ENCODE measurements around the gene LRIT1. TPM values are rescaled to one million over a fixed set of nuclear protein-coding genes. Genes with fewer than 3 reads are reported as not detected.

LRIT1 gene
- total RNA-seq, 1 experiment from 2014 or later, result not detected

DNA sequence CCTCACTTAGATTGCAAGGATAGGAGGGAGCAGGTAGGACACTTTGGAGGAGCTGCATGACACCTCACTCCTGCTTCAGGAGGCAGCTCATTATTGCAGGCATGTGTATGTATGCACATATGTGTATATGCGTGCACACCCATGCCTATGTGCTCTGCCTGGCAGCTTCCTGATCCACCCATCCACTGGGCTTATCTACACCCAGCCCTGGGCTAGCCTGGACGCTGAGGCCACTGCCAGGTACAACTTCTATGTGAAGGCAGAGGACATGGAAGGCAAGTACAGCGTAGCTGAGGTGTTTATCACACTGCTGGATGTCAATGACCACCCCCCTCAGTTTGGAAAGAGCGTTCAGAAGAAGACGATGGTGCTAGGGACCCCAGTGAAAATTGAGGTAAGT lies 29.3 kb downstream of the LRIT1 start (continued):
- TF ChIP-seq, protein P1, sequence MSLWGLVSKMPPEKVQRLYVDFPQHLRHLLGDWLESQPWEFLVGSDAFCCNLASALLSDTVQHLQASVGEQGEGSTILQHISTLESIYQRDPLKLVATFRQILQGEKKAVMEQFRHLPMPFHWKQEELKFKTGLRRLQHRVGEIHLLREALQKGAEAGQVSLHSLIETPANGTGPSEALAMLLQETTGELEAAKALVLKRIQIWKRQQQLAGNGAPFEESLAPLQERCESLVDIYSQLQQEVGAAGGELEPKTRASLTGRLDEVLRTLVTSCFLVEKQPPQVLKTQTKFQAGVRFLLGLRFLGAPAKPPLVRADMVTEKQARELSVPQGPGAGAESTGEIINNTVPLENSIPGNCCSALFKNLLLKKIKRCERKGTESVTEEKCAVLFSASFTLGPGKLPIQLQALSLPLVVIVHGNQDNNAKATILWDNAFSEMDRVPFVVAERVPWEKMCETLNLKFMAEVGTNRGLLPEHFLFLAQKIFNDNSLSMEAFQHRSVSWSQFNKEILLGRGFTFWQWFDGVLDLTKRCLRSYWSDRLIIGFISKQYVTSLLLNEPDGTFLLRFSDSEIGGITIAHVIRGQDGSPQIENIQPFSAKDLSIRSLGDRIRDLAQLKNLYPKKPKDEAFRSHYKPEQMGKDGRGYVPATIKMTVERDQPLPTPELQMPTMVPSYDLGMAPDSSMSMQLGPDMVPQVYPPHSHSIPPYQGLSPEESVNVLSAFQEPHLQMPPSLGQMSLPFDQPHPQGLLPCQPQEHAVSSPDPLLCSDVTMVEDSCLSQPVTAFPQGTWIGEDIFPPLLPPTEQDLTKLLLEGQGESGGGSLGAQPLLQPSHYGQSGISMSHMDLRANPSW (CRISPR knock-in tag; conservative IDR thresholded peaks at IDR 0.05; ENCODE audit: low read depth), result no peak

DNA sequence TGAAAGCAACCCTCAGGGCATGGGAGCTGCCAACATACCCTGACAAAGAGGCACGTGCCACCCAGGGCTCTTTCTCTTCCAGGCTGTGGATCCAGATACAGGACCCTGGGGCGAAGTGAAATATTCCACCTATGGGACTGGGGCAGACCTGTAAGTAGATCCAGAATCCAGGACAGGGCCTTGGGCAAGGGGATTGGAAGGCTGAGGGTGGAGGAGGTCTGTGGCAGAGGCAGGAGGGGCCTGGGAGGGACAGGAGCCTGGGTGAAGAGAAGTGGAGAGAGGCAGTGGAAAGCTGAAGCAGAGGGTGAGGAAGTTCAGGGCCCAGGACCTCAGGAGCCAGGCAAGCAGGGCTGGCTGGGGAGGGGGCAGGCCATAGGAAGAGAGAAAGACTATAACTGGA lies 29.8 kb downstream of the LRIT1 start:
- H3K4me1 Mint-ChIP-seq, result peaks cover 4% of the 10 kb centered on the region; the same call in 1 of the 2 replicates
- H3K4me3 Mint-ChIP-seq, result no peak overlapping the region
- ATAC-seq, result no peak
- CTCF ChIA-PET, result interaction anchor here (0.8 to 3.3 kb wide), 3 partner anchors 25 to 63 kb away, joined by 4 to 15 read pairs (median 7); no protein-coding TSS in a partner anchor
- H3K36me3 Mint-ChIP-seq, result no peaks in the 10 kb centered on the region
- TF ChIP-seq ZNF263 (CRISPR knock-in tag; IDR thresholded peaks at IDR 0.05; ENCODE audit: low read depth) (no peak), ZNF219 (CRISPR knock-in tag; IDR thresholded peaks at IDR 0.05; ENCODE audit: borderline replicate concordance) (no peak), TCF7 (CRISPR knock-in tag; IDR thresholded peaks at IDR 0.05; ENCODE audit: low read depth) (no peak), SP1 (CRISPR knock-in tag; conservative IDR thresholded peaks at IDR 0.05) (no peak), GABPB1 (CRISPR knock-in tag; IDR thresholded peaks at IDR 0.05) (no peak), ETV6 (CRISPR knock-in tag; IDR thresholded peaks at IDR 0.05) (no peak), IRF2 (CRISPR knock-in tag; IDR thresholded peaks at IDR 0.05; ENCODE audit: borderline replicate concordance, low read depth) (no peak), ZBTB21 (CRISPR knock-in tag; IDR thresholded peaks at IDR 0.05; ENCODE audit: borderline replicate concordance) (no peak), SMAD4 (CRISPR knock-in tag; IDR thresholded peaks at IDR 0.05) (no peak), HMGA2 (CRISPR knock-in tag; IDR thresholded peaks at IDR 0.05) (no peak), PRRX2 (CRISPR knock-in tag; IDR thresholded peaks at IDR 0.05) (no peak), ZNF138 (CRISPR knock-in tag; conservative IDR thresholded peaks at IDR 0.05) (no peak), JUN (CRISPR knock-in tag; IDR thresholded peaks at IDR 0.05) (no peak), SMAD3 (CRISPR knock-in tag; IDR thresholded peaks at IDR 0.05; ENCODE audit: borderline replicate concordance) (no peak)
- TF ChIP-seq, protein P2, sequence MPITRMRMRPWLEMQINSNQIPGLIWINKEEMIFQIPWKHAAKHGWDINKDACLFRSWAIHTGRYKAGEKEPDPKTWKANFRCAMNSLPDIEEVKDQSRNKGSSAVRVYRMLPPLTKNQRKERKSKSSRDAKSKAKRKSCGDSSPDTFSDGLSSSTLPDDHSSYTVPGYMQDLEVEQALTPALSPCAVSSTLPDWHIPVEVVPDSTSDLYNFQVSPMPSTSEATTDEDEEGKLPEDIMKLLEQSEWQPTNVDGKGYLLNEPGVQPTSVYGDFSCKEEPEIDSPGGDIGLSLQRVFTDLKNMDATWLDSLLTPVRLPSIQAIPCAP (CRISPR knock-in tag; IDR thresholded peaks at IDR 0.05), result no peak
- TF ChIP-seq, protein P3, sequence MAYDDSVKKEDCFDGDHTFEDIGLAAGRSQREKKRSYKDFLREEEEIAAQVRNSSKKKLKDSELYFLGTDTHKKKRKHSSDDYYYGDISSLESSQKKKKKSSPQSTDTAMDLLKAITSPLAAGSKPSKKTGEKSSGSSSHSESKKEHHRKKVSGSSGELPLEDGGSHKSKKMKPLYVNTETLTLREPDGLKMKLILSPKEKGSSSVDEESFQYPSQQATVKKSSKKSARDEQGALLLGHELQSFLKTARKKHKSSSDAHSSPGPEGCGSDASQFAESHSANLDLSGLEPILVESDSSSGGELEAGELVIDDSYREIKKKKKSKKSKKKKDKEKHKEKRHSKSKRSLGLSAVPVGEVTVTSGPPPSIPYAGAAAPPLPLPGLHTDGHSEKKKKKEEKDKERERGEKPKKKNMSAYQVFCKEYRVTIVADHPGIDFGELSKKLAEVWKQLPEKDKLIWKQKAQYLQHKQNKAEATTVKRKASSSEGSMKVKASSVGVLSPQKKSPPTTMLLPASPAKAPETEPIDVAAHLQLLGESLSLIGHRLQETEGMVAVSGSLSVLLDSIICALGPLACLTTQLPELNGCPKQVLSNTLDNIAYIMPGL (CRISPR knock-in tag; IDR thresholded peaks at IDR 0.05), result no peak
- TF ChIP-seq, protein P4, sequence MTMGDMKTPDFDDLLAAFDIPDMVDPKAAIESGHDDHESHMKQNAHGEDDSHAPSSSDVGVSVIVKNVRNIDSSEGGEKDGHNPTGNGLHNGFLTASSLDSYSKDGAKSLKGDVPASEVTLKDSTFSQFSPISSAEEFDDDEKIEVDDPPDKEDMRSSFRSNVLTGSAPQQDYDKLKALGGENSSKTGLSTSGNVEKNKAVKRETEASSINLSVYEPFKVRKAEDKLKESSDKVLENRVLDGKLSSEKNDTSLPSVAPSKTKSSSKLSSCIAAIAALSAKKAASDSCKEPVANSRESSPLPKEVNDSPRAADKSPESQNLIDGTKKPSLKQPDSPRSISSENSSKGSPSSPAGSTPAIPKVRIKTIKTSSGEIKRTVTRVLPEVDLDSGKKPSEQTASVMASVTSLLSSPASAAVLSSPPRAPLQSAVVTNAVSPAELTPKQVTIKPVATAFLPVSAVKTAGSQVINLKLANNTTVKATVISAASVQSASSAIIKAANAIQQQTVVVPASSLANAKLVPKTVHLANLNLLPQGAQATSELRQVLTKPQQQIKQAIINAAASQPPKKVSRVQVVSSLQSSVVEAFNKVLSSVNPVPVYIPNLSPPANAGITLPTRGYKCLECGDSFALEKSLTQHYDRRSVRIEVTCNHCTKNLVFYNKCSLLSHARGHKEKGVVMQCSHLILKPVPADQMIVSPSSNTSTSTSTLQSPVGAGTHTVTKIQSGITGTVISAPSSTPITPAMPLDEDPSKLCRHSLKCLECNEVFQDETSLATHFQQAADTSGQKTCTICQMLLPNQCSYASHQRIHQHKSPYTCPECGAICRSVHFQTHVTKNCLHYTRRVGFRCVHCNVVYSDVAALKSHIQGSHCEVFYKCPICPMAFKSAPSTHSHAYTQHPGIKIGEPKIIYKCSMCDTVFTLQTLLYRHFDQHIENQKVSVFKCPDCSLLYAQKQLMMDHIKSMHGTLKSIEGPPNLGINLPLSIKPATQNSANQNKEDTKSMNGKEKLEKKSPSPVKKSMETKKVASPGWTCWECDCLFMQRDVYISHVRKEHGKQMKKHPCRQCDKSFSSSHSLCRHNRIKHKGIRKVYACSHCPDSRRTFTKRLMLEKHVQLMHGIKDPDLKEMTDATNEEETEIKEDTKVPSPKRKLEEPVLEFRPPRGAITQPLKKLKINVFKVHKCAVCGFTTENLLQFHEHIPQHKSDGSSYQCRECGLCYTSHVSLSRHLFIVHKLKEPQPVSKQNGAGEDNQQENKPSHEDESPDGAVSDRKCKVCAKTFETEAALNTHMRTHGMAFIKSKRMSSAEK (CRISPR knock-in tag; IDR thresholded peaks at IDR 0.05; ENCODE audit: borderline replicate concordance), result no peak
- TF ChIP-seq, protein P5, sequence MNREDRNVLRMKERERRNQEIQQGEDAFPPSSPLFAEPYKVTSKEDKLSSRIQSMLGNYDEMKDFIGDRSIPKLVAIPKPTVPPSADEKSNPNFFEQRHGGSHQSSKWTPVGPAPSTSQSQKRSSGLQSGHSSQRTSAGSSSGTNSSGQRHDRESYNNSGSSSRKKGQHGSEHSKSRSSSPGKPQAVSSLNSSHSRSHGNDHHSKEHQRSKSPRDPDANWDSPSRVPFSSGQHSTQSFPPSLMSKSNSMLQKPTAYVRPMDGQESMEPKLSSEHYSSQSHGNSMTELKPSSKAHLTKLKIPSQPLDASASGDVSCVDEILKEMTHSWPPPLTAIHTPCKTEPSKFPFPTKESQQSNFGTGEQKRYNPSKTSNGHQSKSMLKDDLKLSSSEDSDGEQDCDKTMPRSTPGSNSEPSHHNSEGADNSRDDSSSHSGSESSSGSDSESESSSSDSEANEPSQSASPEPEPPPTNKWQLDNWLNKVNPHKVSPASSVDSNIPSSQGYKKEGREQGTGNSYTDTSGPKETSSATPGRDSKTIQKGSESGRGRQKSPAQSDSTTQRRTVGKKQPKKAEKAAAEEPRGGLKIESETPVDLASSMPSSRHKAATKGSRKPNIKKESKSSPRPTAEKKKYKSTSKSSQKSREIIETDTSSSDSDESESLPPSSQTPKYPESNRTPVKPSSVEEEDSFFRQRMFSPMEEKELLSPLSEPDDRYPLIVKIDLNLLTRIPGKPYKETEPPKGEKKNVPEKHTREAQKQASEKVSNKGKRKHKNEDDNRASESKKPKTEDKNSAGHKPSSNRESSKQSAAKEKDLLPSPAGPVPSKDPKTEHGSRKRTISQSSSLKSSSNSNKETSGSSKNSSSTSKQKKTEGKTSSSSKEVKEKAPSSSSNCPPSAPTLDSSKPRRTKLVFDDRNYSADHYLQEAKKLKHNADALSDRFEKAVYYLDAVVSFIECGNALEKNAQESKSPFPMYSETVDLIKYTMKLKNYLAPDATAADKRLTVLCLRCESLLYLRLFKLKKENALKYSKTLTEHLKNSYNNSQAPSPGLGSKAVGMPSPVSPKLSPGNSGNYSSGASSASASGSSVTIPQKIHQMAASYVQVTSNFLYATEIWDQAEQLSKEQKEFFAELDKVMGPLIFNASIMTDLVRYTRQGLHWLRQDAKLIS (CRISPR knock-in tag; IDR thresholded peaks at IDR 0.05; ENCODE audit: borderline replicate concordance), result no peak
- TF ChIP-seq, protein P6, sequence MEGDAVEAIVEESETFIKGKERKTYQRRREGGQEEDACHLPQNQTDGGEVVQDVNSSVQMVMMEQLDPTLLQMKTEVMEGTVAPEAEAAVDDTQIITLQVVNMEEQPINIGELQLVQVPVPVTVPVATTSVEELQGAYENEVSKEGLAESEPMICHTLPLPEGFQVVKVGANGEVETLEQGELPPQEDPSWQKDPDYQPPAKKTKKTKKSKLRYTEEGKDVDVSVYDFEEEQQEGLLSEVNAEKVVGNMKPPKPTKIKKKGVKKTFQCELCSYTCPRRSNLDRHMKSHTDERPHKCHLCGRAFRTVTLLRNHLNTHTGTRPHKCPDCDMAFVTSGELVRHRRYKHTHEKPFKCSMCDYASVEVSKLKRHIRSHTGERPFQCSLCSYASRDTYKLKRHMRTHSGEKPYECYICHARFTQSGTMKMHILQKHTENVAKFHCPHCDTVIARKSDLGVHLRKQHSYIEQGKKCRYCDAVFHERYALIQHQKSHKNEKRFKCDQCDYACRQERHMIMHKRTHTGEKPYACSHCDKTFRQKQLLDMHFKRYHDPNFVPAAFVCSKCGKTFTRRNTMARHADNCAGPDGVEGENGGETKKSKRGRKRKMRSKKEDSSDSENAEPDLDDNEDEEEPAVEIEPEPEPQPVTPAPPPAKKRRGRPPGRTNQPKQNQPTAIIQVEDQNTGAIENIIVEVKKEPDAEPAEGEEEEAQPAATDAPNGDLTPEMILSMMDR (IDR thresholded peaks at IDR 0.05), result no peak
- POLR2A ChIA-PET, result no interaction called here
- H3K9me3 Mint-ChIP-seq, result no peaks in the 10 kb centered on the region
- no peaks in the 10 kb centered on the region for H3K27me3 Mint-ChIP-seq (ENCODE audit: low read depth)
- H3K27ac Mint-ChIP-seq, result no peak overlapping the region
- DNase-seq (ENCODE audit: low spot score), result no peak
